ENCODE results near the gene INPP5D.

DNA sequence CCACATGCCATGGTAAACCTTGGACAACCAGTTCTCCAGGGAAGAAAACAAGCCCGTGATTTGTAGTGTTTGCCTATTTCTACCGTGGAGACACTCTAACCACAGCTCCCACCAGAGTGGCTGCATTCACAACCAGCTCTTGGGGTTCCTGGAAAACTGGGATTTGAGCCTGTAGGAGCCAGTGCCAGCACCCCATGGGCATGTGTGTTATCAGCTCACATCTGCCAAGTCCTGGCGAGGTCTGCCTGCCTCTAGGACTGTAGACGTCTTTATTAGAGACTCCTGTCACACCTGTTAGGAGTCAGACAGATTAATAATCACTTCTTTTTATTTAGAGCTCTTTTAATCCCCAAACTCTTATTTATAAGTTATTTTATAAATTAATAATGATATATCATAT lies 41.0 kb downstream of the INPP5D start:
- TF ChIP-seq, protein P1, sequence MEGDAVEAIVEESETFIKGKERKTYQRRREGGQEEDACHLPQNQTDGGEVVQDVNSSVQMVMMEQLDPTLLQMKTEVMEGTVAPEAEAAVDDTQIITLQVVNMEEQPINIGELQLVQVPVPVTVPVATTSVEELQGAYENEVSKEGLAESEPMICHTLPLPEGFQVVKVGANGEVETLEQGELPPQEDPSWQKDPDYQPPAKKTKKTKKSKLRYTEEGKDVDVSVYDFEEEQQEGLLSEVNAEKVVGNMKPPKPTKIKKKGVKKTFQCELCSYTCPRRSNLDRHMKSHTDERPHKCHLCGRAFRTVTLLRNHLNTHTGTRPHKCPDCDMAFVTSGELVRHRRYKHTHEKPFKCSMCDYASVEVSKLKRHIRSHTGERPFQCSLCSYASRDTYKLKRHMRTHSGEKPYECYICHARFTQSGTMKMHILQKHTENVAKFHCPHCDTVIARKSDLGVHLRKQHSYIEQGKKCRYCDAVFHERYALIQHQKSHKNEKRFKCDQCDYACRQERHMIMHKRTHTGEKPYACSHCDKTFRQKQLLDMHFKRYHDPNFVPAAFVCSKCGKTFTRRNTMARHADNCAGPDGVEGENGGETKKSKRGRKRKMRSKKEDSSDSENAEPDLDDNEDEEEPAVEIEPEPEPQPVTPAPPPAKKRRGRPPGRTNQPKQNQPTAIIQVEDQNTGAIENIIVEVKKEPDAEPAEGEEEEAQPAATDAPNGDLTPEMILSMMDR (IDR thresholded peaks at IDR 0.05; ENCODE audit: borderline replicate concordance, extremely low read depth, low read length, poor library complexity, severe bottlenecking), result no peak
- TF ChIP-seq EZH2 (IDR thresholded peaks at IDR 0.05; ENCODE audit: borderline replicate concordance, low read depth, low read length, severe bottlenecking), result no peak
